A549 (cell line): ENCODE measurements around the gene HEYL. TPM values are rescaled to one million over a fixed set of nuclear protein-coding genes. Genes with fewer than 3 reads are reported as not detected.

Source experiments
- ATAC-seq, 2 experiments: fragments of 200-7000 bp in 1 of 2; fragments of >200 bp in 1 of 2; cut with Nextera tagmentation in 1 of 2; cut with Tn5 transposase in 1 of 2; 3 replicates each; pipeline versions ENCODE4 v1.8.0 to v1.9.1; 2018 to 2020; ENCODE audit warnings: mild to moderate bottlenecking in 1 of 2, moderate library complexity in 1 of 2
- CTCF ChIA-PET: fragments of 300-600 bp; sonication (Branson Sonifier 250); formaldehyde crosslinking; extraction: SDS; loops from one replicate; lab custom pipeline; 2021; ENCODE audit warnings: antibody characterized with exemption, inconsistent platforms; lab: Yijun Ruan, JAX
- POLR2A ChIA-PET: fragments of 350-600 bp; formaldehyde crosslinking; extraction: SDS; loops from one replicate; lab custom pipeline; 2021; ENCODE audit warnings: antibody characterized with exemption, inconsistent platforms; lab: Yijun Ruan, JAX
- DNase-seq, 2 experiments: peaks; one replicate each; pipeline versions ENCODE4 v3.0.0 to v3.0.0-alpha.2; 2011 to 2016; ENCODE audit warnings: low read depth in 1 of 2, low spot score in 1 of 2
- FAIRE-seq: peaks from 2 replicates; lab custom pipeline; 2011; peaks lifted over from hg19 to GRCh38; lab: Jason Lieb, UNC
- H3K27ac ChIP-seq, 2 experiments: fragments of >200 bp; sonication (Bioruptor Twin); formaldehyde crosslinking; 3 replicates each; pipeline ENCODE4 v1.5.1; 2016 to 2017
- H3K4me1 ChIP-seq: fragments of >200 bp; sonication (Bioruptor Twin); formaldehyde crosslinking; 3 replicates; pipeline ENCODE4 v1.6.1; 2016
- H3K4me2 ChIP-seq: fragments of >200 bp; sonication (Bioruptor Twin); formaldehyde crosslinking; 3 replicates; pipeline ENCODE4 v1.6.1; 2016
- H3K4me3 ChIP-seq: fragments of >200 bp; sonication (Bioruptor Twin); formaldehyde crosslinking; 3 replicates; pipeline ENCODE4 v1.5.1; 2016
- H3K9me3 ChIP-seq: fragments of >200 bp; sonication (Bioruptor Twin); formaldehyde crosslinking; 3 replicates; pipeline ENCODE4 v1.6.1; 2016
- ATOH8 ChIP-seq: fragments of 250-450 bp; sonication (Bioruptor Pico); IDR thresholded peaks from 2 replicates; pipeline ENCODE4 v1.5.0; 2020; ENCODE audit warnings: low read depth, mild to moderate bottlenecking, moderate library complexity
- BCL3 ChIP-seq: fragments of >200 bp; sonication (Bioruptor Twin); formaldehyde crosslinking; IDR thresholded peaks from 3 replicates; pipeline ENCODE4 v1.6.1; 2016
- CEBPB ChIP-seq, 2 experiments: fragments of >200 bp in 1 of 2; sonication (Bioruptor Twin) in 1 of 2; formaldehyde crosslinking in 1 of 2; IDR thresholded peaks; 2 replicates each; pipeline ENCODE4 v1.6.1; 2012 to 2016
- E2F6 ChIP-seq: IDR thresholded peaks from 2 replicates; pipeline ENCODE4 v1.6.1; 2012; ENCODE audit warnings: low read depth, borderline replicate concordance
- HOXA7 ChIP-seq: fragments of 250-450 bp; sonication (Bioruptor Pico); IDR thresholded peaks from 2 replicates; pipeline ENCODE4 v1.5.0; 2020; ENCODE audit warnings: mild to moderate bottlenecking, moderate library complexity
- HOXB5 ChIP-seq: fragments of 250-450 bp; sonication (Bioruptor Pico); IDR thresholded peaks from 2 replicates; pipeline ENCODE4 v1.5.0; 2020; ENCODE audit warnings: mild to moderate bottlenecking, moderate library complexity
- KDM1A ChIP-seq: fragments of 200-600 bp; sonication (generic); IDR thresholded peaks from 2 replicates; pipeline ENCODE4 v1.6.1; 2016; ENCODE audit warnings: low read depth, mild to moderate bottlenecking
- MAFK ChIP-seq: fragments of 450-650 bp; IDR thresholded peaks from 2 replicates; pipeline ENCODE4 v1.6.1; 2014; ENCODE audit not compliant: partially characterized antibody
- MAZ ChIP-seq: fragments of 150-350 bp; IDR thresholded peaks from 2 replicates; pipeline ENCODE4 v1.6.1; 2014; ENCODE audit warnings: antibody characterized with exemption, low read depth, low read length, borderline replicate concordance
- PHF8 ChIP-seq: fragments of 200-600 bp; sonication (generic); IDR thresholded peaks from 2 replicates; pipeline ENCODE4 v1.6.1; 2016; ENCODE audit warnings: low read depth, mild to moderate bottlenecking, antibody characterized with exemption, moderate library complexity, borderline replicate concordance
- RAD21 ChIP-seq, 2 experiments: fragments of >200 bp in 1 of 2; sonication (Bioruptor Twin) in 1 of 2; formaldehyde crosslinking in 1 of 2; IDR thresholded peaks in 1 of 2; conservative IDR thresholded peaks in 1 of 2; 2 replicates in 1 of 2; 3 replicates in 1 of 2; pipeline ENCODE4 v1.6.1; 2012 to 2018; ENCODE audit warnings: inconsistent platforms in 1 of 2
- RARB ChIP-seq: fragments of 250-450 bp; sonication (Bioruptor Pico); IDR thresholded peaks from 2 replicates; pipeline ENCODE4 v1.8.0; 2021; ENCODE audit warnings: mild to moderate bottlenecking, moderate library complexity
- RFX5 ChIP-seq: fragments of 450-650 bp; IDR thresholded peaks from 2 replicates; pipeline ENCODE4 v1.7.1; 2014; ENCODE audit warnings: antibody characterized with exemption, mild to moderate bottlenecking, moderate library complexity
- RNF2 ChIP-seq: fragments of 200-600 bp; sonication (generic); IDR thresholded peaks from 2 replicates; pipeline ENCODE4 v1.6.1; 2016; ENCODE audit warnings: low read depth, mild to moderate bottlenecking, antibody characterized with exemption, moderate library complexity, borderline replicate concordance
- SREBF2 ChIP-seq: fragments of 450-650 bp; IDR thresholded peaks from 2 replicates; pipeline ENCODE4 v1.6.1; 2014; ENCODE audit warnings: mild to moderate bottlenecking, moderate library complexity
- TFCP2L1 ChIP-seq: fragments of 250-450 bp; sonication (Bioruptor Pico); IDR thresholded peaks from 2 replicates; pipeline ENCODE4 v1.5.0; 2021; ENCODE audit warnings: mild to moderate bottlenecking
- ZC3H11A ChIP-seq: fragments of 450-650 bp; IDR thresholded peaks from 2 replicates; pipeline ENCODE4 v1.6.1; 2014; ENCODE audit warnings: antibody characterized with exemption, mild to moderate bottlenecking
- ZFP36 ChIP-seq: fragments of 450-650 bp; IDR thresholded peaks from 2 replicates; pipeline ENCODE4 v1.6.1; 2014; ENCODE audit warnings: borderline replicate concordance; ENCODE audit not compliant: partially characterized antibody
- WGBS: methylation state at CpG from one replicate; pipeline ENCODE4 v1.1.6; 2017; ENCODE audit errors: missing lambda C conversion rate; 5-methylcytosine and 5-hydroxymethylcytosine counted together
- polyA plus RNA-seq, 4 experiments: library from polyadenylated mRNA; depleted of rRNA in 3 of 4; stranded (reverse); fragments of >200 nt; fragmentation: RNase III in 1 of 4; extraction: RNeasy Plus Mini Kit Qiagen cat#74134 plus additional on column Dnase treatment in 1 of 4; gene quantifications; 2 replicates in 3 of 4; 3 replicates in 1 of 4; pipeline ENCODE4 v1.2.3, GENCODE V29; 2011 to 2017

The HEYL gene
- polyA plus RNA-seq, 2 of the 4 experiments (the other 2 are of a cell fraction): 2.2 to 2.3 TPM

DNA sequence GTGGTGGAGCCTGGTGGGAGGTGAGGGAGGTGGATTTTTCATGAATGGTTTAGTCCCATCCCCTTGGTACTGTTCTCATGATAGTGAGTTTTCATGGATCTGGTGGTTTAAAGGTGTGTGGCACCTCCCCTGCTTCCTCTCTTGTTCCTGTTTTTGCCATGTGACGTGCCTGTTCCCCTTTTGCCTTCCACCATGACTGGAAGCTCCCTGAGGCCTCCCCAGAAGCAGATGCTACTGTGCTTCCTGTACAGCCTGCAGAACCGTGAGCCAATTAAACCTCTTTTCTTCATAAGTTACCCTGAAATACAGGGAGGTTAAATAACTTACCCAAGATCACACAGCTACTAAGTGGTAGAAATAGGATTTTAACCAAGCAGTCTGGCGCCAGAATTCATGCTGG is 4.3 kb upstream of the HEYL start:
- CTCF ChIA-PET: interaction anchor here (1.0 to 1.3 kb wide), 5 partner anchors 9 to 156 kb away, joined by 3 to 6 read pairs (median 3); no protein-coding TSS in a partner anchor
- no peak for FAIRE-seq
- TF ChIP-seq PHF8 (no peak), KDM1A (no peak), TFCP2L1 (no peak), ZFP36 (no peak)
- TF ChIP-seq, all 56 proteins: peak for 0
- POLR2A ChIA-PET: no interaction called here
- no peak for DNase-seq
- Histone ChIP-seq H3K4me2 (no peak overlapping the region), H3K4me1 (no peaks in the 10 kb centered on the region), H3K4me3 (no peak overlapping the region), H3K27ac (no peak overlapping the region), H3K9me3 (no peaks in the 10 kb centered on the region)
- WGBS: 85% methylated on average over 3 of the region's 3 CpGs
- ATAC-seq: no peak

DNA sequence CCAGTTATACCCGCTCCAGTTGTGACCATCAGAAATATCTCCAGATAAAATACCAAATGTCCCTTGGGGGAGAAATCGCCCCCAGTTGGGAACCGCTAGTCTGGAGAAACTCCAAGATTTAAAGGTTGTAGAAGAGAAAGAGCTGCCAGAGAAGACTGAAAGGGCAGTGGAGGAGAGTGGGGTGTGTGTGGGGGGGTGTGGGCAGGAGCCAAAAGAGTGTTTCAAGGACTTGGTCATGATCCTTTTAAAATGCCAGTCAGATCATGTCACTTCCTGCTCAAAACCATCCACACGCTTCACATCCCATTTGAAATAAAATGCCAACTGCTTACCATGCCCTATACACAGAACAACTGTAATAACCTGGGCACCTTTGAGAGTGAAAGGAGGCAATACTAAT is 3.4 kb upstream of the HEYL start:
- no peak overlapping the region for H3K27ac ChIP-seq
- no peaks in the 10 kb centered on the region for H3K4me1 ChIP-seq
- 64% methylated on average over 4 of the region's 4 CpGs for WGBS
- no peaks in the 10 kb centered on the region for H3K9me3 ChIP-seq
- ChIA-PET CTCF (interaction anchor here (0.7 to 2.7 kb wide), 5 partner anchors 15 to 37 kb away, joined by 3 to 19 read pairs (median 3); no protein-coding TSS in a partner anchor), POLR2A (no interaction called here)
- no peak overlapping the region for H3K4me2 ChIP-seq
- no peak overlapping the region for H3K4me3 ChIP-seq
- no peak for ATAC-seq
- DNase-seq: no peak
- TF ChIP-seq SREBF2 (no peak), CEBPB (IDR thresholded peaks at IDR 0.05) (no peak), RARB (CRISPR knock-in tag) (no peak), MAZ (no peak)
- no peak for FAIRE-seq

GRCh38 chr1:39640861-39641260 is 1.4 kb upstream of the HEYL start:
- CTCF ChIA-PET: interaction anchor here (1.0 to 3.1 kb wide), 7 partner anchors 9 to 542 kb away, joined by 3 to 20 read pairs (median 11); no protein-coding TSS in a partner anchor
- no peak for ATAC-seq

GRCh38 chr1:39638965-39639304 is 508 bp downstream of the HEYL start:
- POLR2A ChIA-PET: interaction anchor here (0.6 to 1.5 kb wide), 3 partner anchors 7 to 100 kb away, joined by 3 to 13 read pairs (median 3); partner anchors contain the start of gene PPIE
- ATAC-seq: no peak

More at GRCh38 chr1:39640861-39641260, 1.4 kb upstream of the HEYL start:
- WGBS: 88% methylated on average over 7 of the region's 8 CpGs
- H3K4me3 ChIP-seq: no peak overlapping the region
- H3K4me1 ChIP-seq: no peaks in the 10 kb centered on the region
- POLR2A ChIA-PET: interaction anchor here (1.3 kb wide), 1 partner anchor 40 kb away, joined by 3 read pairs; no protein-coding TSS in a partner anchor
- no peak overlapping the region for H3K4me2 ChIP-seq
- H3K27ac ChIP-seq: no peak overlapping the region
- H3K9me3 ChIP-seq: no peaks in the 10 kb centered on the region
- TF ChIP-seq HOXA7: no peak
- TF ChIP-seq, all 56 proteins: peak for 0
- DNase-seq (no peak), FAIRE-seq (no peak)

DNA sequence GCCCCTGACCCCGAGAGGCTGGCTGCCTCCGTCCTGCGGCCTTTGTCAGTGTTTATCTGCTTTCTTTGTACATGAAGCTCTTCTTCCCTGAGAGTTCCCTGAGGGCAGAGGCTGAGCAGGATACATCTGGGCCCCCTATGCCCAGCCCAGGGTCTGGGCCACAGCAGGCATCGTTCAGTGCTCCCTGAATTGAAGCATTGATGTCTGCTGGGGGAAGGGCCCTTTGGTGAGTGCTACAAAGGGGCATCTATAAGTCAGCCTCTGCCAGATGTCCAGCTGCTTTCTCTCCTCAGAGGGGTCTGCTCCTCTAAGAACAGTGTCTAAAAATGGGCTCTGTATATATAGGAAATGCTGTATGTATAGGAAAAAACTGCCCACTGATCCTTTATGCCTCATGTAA is 2.1 kb downstream of the HEYL start:
- Histone ChIP-seq H3K27ac (no peak overlapping the region), H3K9me3 (no peaks in the 10 kb centered on the region), H3K4me2 (no peak overlapping the region), H3K4me1 (no peaks in the 10 kb centered on the region), H3K4me3 (no peak overlapping the region)
- FAIRE-seq: no peak
- POLR2A ChIA-PET: no interaction called here
- 100% methylated on average over 3 of the region's 4 CpGs for WGBS
- DNase-seq: no peak
- TF ChIP-seq RAD21 (conservative IDR thresholded peaks at IDR 0.05 in 1 of 2, IDR thresholded peaks at IDR 0.05 in 1 of 2) (no peak), ATOH8 (CRISPR knock-in tag) (no peak), E2F6 (no peak), RFX5 (no peak), ZC3H11A (no peak), BCL3 (no peak), RNF2 (no peak), CEBPB (IDR thresholded peaks at IDR 0.05) (no peak)
- CTCF ChIA-PET: interaction anchor here (0.8 to 2.7 kb wide), 4 partner anchors 16 to 83 kb away, joined by 4 to 12 read pairs (median 6); no protein-coding TSS in a partner anchor
- ATAC-seq: no peak

More at GRCh38 chr1:39638965-39639304, 508 bp downstream of the HEYL start:
- TF ChIP-seq HOXB5: no peak
- TF ChIP-seq MAFK: peak; percentile 76
- TF ChIP-seq, all 56 proteins: peak for 1
- no peak for DNase-seq
- Histone ChIP-seq H3K9me3 (no peaks in the 10 kb centered on the region), H3K4me3 (peak overlapping the region; percentile 56), H3K4me2 (peak overlapping the region; percentile 68), H3K27ac (peak overlapping the region; percentile 80 to 95; a peak in 5 of 6 replicates), H3K4me1 (no peaks in the 10 kb centered on the region)
- whole genome bisulfite sequencing: 83% methylated on average over 3 of the region's 3 CpGs
- FAIRE-seq: no peak
- CTCF ChIA-PET: interaction anchor here (0.6 to 3.1 kb wide), 12 partner anchors 9 to 43 kb away, joined by 3 to 15 read pairs (median 6); partner anchors contain the start of gene NT5C1A
